Activated T-cell treated with anti-CD3 and anti-CD28 coated beads, Interleukin-2, amount 50 U/mL, for 72 hours (primary cell): ENCODE data around the gene SLC35A5. TPM values are rescaled to one million over a fixed set of nuclear protein-coding genes. Genes with fewer than 3 reads are reported as not detected.

Experiments
- ATAC-seq, 2 donors: fragments of 150-1000 bp; cut with Tn5 transposase; replicated peaks in 1 of 2; 2 replicates each; pipeline ENCODE4 v1.10.0; 2021; ENCODE audit warnings: moderate library complexity in 2 of 2, mild to moderate bottlenecking in 1 of 2
- DNase-seq, 2 donors: peaks; one replicate each; pipeline ENCODE4 v3.0.0; 2021 to 2022; ENCODE audit warnings: mixed read lengths in 1 of 2
- H3K27ac Mint-ChIP-seq: one replicate; pipeline ENCODE4 v1.8.0; 2022; ENCODE audit warnings: mild to moderate bottlenecking, moderate library complexity, mixed read lengths
- H3K27me3 Mint-ChIP-seq: one replicate; pipeline ENCODE4 v1.8.0; 2022; ENCODE audit warnings: low read depth, mixed read lengths
- H3K36me3 Mint-ChIP-seq, 2 donors: one replicate each; pipeline ENCODE4 v1.8.0; 2022; ENCODE audit warnings: mixed read lengths in 2 of 2, mild to moderate bottlenecking in 1 of 2; ENCODE audit not compliant: insufficient read depth in 2 of 2
- H3K4me1 Mint-ChIP-seq: one replicate; pipeline ENCODE4 v1.8.0; 2022; ENCODE audit warnings: low read depth, mixed read lengths
- H3K4me3 Mint-ChIP-seq, 2 donors: one replicate each; pipeline ENCODE4 v1.8.0; 2022; ENCODE audit warnings: mild to moderate bottlenecking in 2 of 2, mixed read lengths in 2 of 2, moderate library complexity in 2 of 2
- H3K9me3 Mint-ChIP-seq, 2 donors: one replicate each; pipeline ENCODE4 v1.8.0; 2022; ENCODE audit warnings: mixed read lengths in 2 of 2
- total RNA-seq, 2 donors: library from RNA; stranded (reverse); gene quantifications; one replicate each; pipeline ENCODE4 v1.2.3, GENCODE V29; 2022

Gene SLC35A5
- total RNA-seq, 2 donors from 2014 or later: 24.8 TPM

GRCh38 chr3:112615989-112616731 is 54.3 kb downstream of the SLC35A5 start:
- Mint-ChIP-seq H3K9me3 (no peaks in the 10 kb centered on the region), H3K4me1 (no peaks in the 10 kb centered on the region), H3K27me3 (peaks cover 6% of the 10 kb centered on the region), H3K36me3 (no peaks in the 10 kb centered on the region), H3K4me3 (no peak overlapping the region), H3K27ac (no peak overlapping the region)
- no peak for DNase-seq
- ATAC-seq: no peak

GRCh38 chr3:112617285-112617684 is 55.4 kb downstream of the SLC35A5 start:
- peaks cover 6% of the 10 kb centered on the region for H3K27me3 Mint-ChIP-seq
- no peak for ATAC-seq
- H3K4me1 Mint-ChIP-seq: no peaks in the 10 kb centered on the region
- H3K4me3 Mint-ChIP-seq: no peak overlapping the region
- no peak for DNase-seq
- no peaks in the 10 kb centered on the region for H3K9me3 Mint-ChIP-seq
- no peaks in the 10 kb centered on the region for H3K36me3 Mint-ChIP-seq
- H3K27ac Mint-ChIP-seq: no peak overlapping the region

GRCh38 chr3:112619295-112619694 is 57.5 kb downstream of the SLC35A5 start:
- Mint-ChIP-seq H3K36me3 (no peaks in the 10 kb centered on the region), H3K27me3 (peaks cover 14% of the 10 kb centered on the region), H3K9me3 (no peaks in the 10 kb centered on the region), H3K27ac (no peak overlapping the region), H3K4me1 (no peaks in the 10 kb centered on the region), H3K4me3 (no peak overlapping the region)
- no peak for ATAC-seq
- DNase-seq: no peak

GRCh38 chr3:112623213-112623612 is 61.4 kb downstream of the SLC35A5 start:
- ATAC-seq: no peak
- H3K4me1 Mint-ChIP-seq: no peaks in the 10 kb centered on the region
- no peak for DNase-seq
- H3K9me3 Mint-ChIP-seq: no peaks in the 10 kb centered on the region
- no peaks in the 10 kb centered on the region for H3K36me3 Mint-ChIP-seq
- H3K27me3 Mint-ChIP-seq: peaks cover 9% of the 10 kb centered on the region
- no peak overlapping the region for H3K27ac Mint-ChIP-seq
- H3K4me3 Mint-ChIP-seq: no peak overlapping the region

- DNase-seq (no peak), ATAC-seq (no peak)
- H3K27me3 Mint-ChIP-seq: peaks cover 9% of the 10 kb centered on the region
- no peaks in the 10 kb centered on the region for H3K4me1 Mint-ChIP-seq
- H3K4me3 Mint-ChIP-seq: no peak overlapping the region
- no peaks in the 10 kb centered on the region for H3K36me3 Mint-ChIP-seq
- H3K9me3 Mint-ChIP-seq: no peaks in the 10 kb centered on the region
- no peak overlapping the region for H3K27ac Mint-ChIP-seq
Observed at GRCh38 chr3:112623717-112624116, 61.9 kb downstream of the SLC35A5 start.

- no peak for DNase-seq
- H3K27ac Mint-ChIP-seq: no peak overlapping the region
- no peak for ATAC-seq
- no peak overlapping the region for H3K4me3 Mint-ChIP-seq
- H3K9me3 Mint-ChIP-seq: no peaks in the 10 kb centered on the region
- H3K4me1 Mint-ChIP-seq: no peaks in the 10 kb centered on the region
- no peaks in the 10 kb centered on the region for H3K36me3 Mint-ChIP-seq
- peaks cover 9% of the 10 kb centered on the region for H3K27me3 Mint-ChIP-seq
Observed at GRCh38 chr3:112627419-112627818, 65.6 kb downstream of the SLC35A5 start.

GRCh38 chr3:112627919-112628466 is 66.1 kb downstream of the SLC35A5 start:
- H3K9me3 Mint-ChIP-seq: no peaks in the 10 kb centered on the region
- H3K27ac Mint-ChIP-seq: no peak overlapping the region
- no peaks in the 10 kb centered on the region for H3K36me3 Mint-ChIP-seq
- H3K4me1 Mint-ChIP-seq: no peaks in the 10 kb centered on the region
- no peak overlapping the region for H3K4me3 Mint-ChIP-seq
- DNase-seq (no peak), ATAC-seq (no peak)
- peaks cover 11% of the 10 kb centered on the region for H3K27me3 Mint-ChIP-seq

- ATAC-seq: peak; percentile 64 to 70
- H3K27me3 Mint-ChIP-seq: peaks cover 8% of the 10 kb centered on the region
- no peaks in the 10 kb centered on the region for H3K9me3 Mint-ChIP-seq
- no peaks in the 10 kb centered on the region for H3K4me1 Mint-ChIP-seq
- peak; percentile 13 to 31 for DNase-seq
- H3K36me3 Mint-ChIP-seq: no peaks in the 10 kb centered on the region
- H3K27ac Mint-ChIP-seq: no peak overlapping the region
- no peak overlapping the region for H3K4me3 Mint-ChIP-seq
Observed at GRCh38 chr3:112629425-112629824, 67.6 kb downstream of the SLC35A5 start.

- ATAC-seq: no peak
- Mint-ChIP-seq H3K4me1 (peaks cover 6% of the 10 kb centered on the region), H3K27ac (peak overlapping the region; percentile 5), H3K4me3 (no peak overlapping the region), H3K27me3 (peaks cover 8% of the 10 kb centered on the region), H3K36me3 (no peaks in the 10 kb centered on the region), H3K9me3 (no peaks in the 10 kb centered on the region)
- DNase-seq: no peak
Observed at GRCh38 chr3:112631257-112631656, 69.4 kb downstream of the SLC35A5 start.

GRCh38 chr3:112632596-112632995 is 70.8 kb downstream of the SLC35A5 start:
- Mint-ChIP-seq H3K27me3 (peaks cover 8% of the 10 kb centered on the region), H3K9me3 (no peaks in the 10 kb centered on the region), H3K27ac (no peak overlapping the region), H3K4me1 (peaks cover 6% of the 10 kb centered on the region), H3K4me3 (no peak overlapping the region), H3K36me3 (no peaks in the 10 kb centered on the region)
- ATAC-seq: no peak
- DNase-seq: no peak

GRCh38 chr3:112633191-112633590 is 71.3 kb downstream of the SLC35A5 start:
- ATAC-seq (no peak), DNase-seq (no peak)
- peaks cover 6% of the 10 kb centered on the region for H3K4me1 Mint-ChIP-seq
- no peak overlapping the region for H3K4me3 Mint-ChIP-seq
- H3K27me3 Mint-ChIP-seq: peaks cover 8% of the 10 kb centered on the region
- no peaks in the 10 kb centered on the region for H3K9me3 Mint-ChIP-seq
- H3K27ac Mint-ChIP-seq: no peak overlapping the region
- H3K36me3 Mint-ChIP-seq: no peaks in the 10 kb centered on the region

GRCh38 chr3:112633757-112634156 is 71.9 kb downstream of the SLC35A5 start:
- DNase-seq: no peak
- peaks cover 6% of the 10 kb centered on the region for H3K4me1 Mint-ChIP-seq
- H3K27ac Mint-ChIP-seq: no peak overlapping the region
- H3K36me3 Mint-ChIP-seq: no peaks in the 10 kb centered on the region
- H3K27me3 Mint-ChIP-seq: peaks cover 8% of the 10 kb centered on the region
- no peak for ATAC-seq
- no peaks in the 10 kb centered on the region for H3K9me3 Mint-ChIP-seq
- H3K4me3 Mint-ChIP-seq: no peak overlapping the region

GRCh38 chr3:112634786-112635541 is 73.1 kb downstream of the SLC35A5 start:
- DNase-seq (no peak), ATAC-seq (peak in 1 of 2 donors; percentile 15)
- no peaks in the 10 kb centered on the region for H3K36me3 Mint-ChIP-seq
- H3K4me1 Mint-ChIP-seq: peaks cover 6% of the 10 kb centered on the region
- peak overlapping the region in 1 of 2 donors; percentile 24 for H3K4me3 Mint-ChIP-seq
- H3K9me3 Mint-ChIP-seq: no peaks in the 10 kb centered on the region
- H3K27me3 Mint-ChIP-seq: peaks cover 8% of the 10 kb centered on the region
- no peak overlapping the region for H3K27ac Mint-ChIP-seq
